Activated CD8-positive, alpha-beta T cell treated with anti-CD3 and anti-CD28 coated beads for 36 hours (primary cell): ENCODE measurements around the gene DDAH1. TPM values are rescaled to one million over a fixed set of nuclear protein-coding genes. Genes with fewer than 3 reads are reported as not detected.

Experiments
- ATAC-seq: fragments of 200-7000 bp; cut with Tn5 transposase; one replicate; pipeline ENCODE4 v1.10.0; 2021; ENCODE audit warnings: mild to moderate bottlenecking, moderate library complexity
- CTCF ChIA-PET: fragments of 350-600 bp; sonication (Branson Sonifier 250); formaldehyde crosslinking; loops from one replicate; lab custom pipeline; 2021; ENCODE audit warnings: antibody characterized with exemption; lab: Charles Lee
- POLR2A ChIA-PET: fragments of 350-600 bp; sonication (Branson Sonifier 250); formaldehyde crosslinking; loops from one replicate; lab custom pipeline; 2021; ENCODE audit warnings: antibody characterized with exemption; lab: Charles Lee
- DNase-seq: peaks from one replicate; pipeline ENCODE4 v3.0.0-alpha.2; 2020
- H3K27ac Mint-ChIP-seq: one replicate; pipeline ENCODE4 v1.8.0; 2021; ENCODE audit warnings: mild to moderate bottlenecking, mixed read lengths
- H3K27me3 Mint-ChIP-seq: one replicate; pipeline ENCODE4 v1.8.0; 2021; ENCODE audit warnings: mixed read lengths
- H3K36me3 Mint-ChIP-seq: one replicate; pipeline ENCODE4 v1.8.0; 2021; ENCODE audit warnings: low read depth, mixed read lengths
- H3K4me1 Mint-ChIP-seq: one replicate; pipeline ENCODE4 v1.8.0; 2021; ENCODE audit warnings: low read depth, mixed read lengths
- H3K4me3 Mint-ChIP-seq: one replicate; pipeline ENCODE4 v1.8.0; 2021; ENCODE audit warnings: mild to moderate bottlenecking, moderate library complexity, mixed read lengths
- H3K9me3 Mint-ChIP-seq: one replicate; pipeline ENCODE4 v1.8.0; 2021; ENCODE audit warnings: mixed read lengths
- CTCF ChIP-seq: fragments of 200-600 bp; IDR thresholded peaks from one replicate; pipeline ENCODE4 v1.8.0; 2022; ENCODE audit warnings: antibody characterized with exemption, mild to moderate bottlenecking
- intact Hi-C: fragments of 100-400 bp; cut with micrococcal nuclease; formaldehyde crosslinking; loops from one replicate; pipeline ENCODE4 v1.10.0; 2022
- total RNA-seq, 2 experiments: library from RNA; stranded (reverse); gene quantifications; one replicate each; pipeline ENCODE4 v1.2.3, GENCODE V29; 2021

Gene DDAH1
- total RNA-seq, 2 experiments from 2014 or later: 0.07 to 0.09 TPM

- ATAC-seq (no peak), DNase-seq (no peak)
- Mint-ChIP-seq H3K4me1 (no peaks in the 10 kb centered on the region), H3K36me3 (no peaks in the 10 kb centered on the region), H3K4me3 (no peak overlapping the region), H3K27ac (no peak overlapping the region), H3K9me3 (no peaks in the 10 kb centered on the region), H3K27me3 (peaks cover 14% of the 10 kb centered on the region)
- no peak for TF ChIP-seq CTCF
- POLR2A ChIA-PET: no interaction called here
- intact Hi-C loops: no loop called here
- CTCF ChIA-PET: no interaction called here
Observed at GRCh38 chr1:85481688-85482087, 16.7 kb upstream of the DDAH1 start.

GRCh38 chr1:85480566-85480965, 15.6 kb upstream of the DDAH1 start:
- CTCF ChIA-PET: no interaction called here
- H3K4me3 Mint-ChIP-seq: no peak overlapping the region
- POLR2A ChIA-PET: interaction anchor here (0.7 kb wide), 1 partner anchor 1045 kb away, joined by 3 read pairs; no protein-coding TSS in a partner anchor

GRCh38 chr1:85479491-85479890, 14.5 kb upstream of the DDAH1 start:
- H3K4me3 Mint-ChIP-seq: no peak overlapping the region
- no peak overlapping the region for H3K27ac Mint-ChIP-seq
- DNase-seq (no peak), ATAC-seq (no peak)
- no peak for TF ChIP-seq CTCF
- no peaks in the 10 kb centered on the region for H3K4me1 Mint-ChIP-seq
- peaks cover 8% of the 10 kb centered on the region for H3K27me3 Mint-ChIP-seq
- ChIA-PET CTCF (no interaction called here), POLR2A (no interaction called here)
- H3K9me3 Mint-ChIP-seq: no peaks in the 10 kb centered on the region
- no peaks in the 10 kb centered on the region for H3K36me3 Mint-ChIP-seq
- intact Hi-C loops: no loop called here

More at GRCh38 chr1:85480566-85480965, 15.6 kb upstream of the DDAH1 start:
- no peaks in the 10 kb centered on the region for H3K36me3 Mint-ChIP-seq
- no peak overlapping the region for H3K27ac Mint-ChIP-seq
- intact Hi-C loops: no loop called here
- no peaks in the 10 kb centered on the region for H3K9me3 Mint-ChIP-seq
- H3K4me1 Mint-ChIP-seq: no peaks in the 10 kb centered on the region
- no peak for ATAC-seq
- H3K27me3 Mint-ChIP-seq: peaks cover 10% of the 10 kb centered on the region
- no peak for DNase-seq
- no peak for TF ChIP-seq CTCF

- ChIA-PET CTCF (no interaction called here), POLR2A (no interaction called here)
- Mint-ChIP-seq H3K4me1 (no peaks in the 10 kb centered on the region), H3K36me3 (no peaks in the 10 kb centered on the region), H3K9me3 (no peaks in the 10 kb centered on the region), H3K4me3 (no peak overlapping the region), H3K27ac (no peak overlapping the region), H3K27me3 (peaks cover 16% of the 10 kb centered on the region)
- no peak for DNase-seq
- ATAC-seq: no peak
- intact Hi-C loops: no loop called here
- no peak for TF ChIP-seq CTCF
Observed at GRCh38 chr1:85478366-85478765, 13.4 kb upstream of the DDAH1 start.

GRCh38 chr1:85475055-85475454, 10.1 kb upstream of the DDAH1 start:
- H3K4me1 Mint-ChIP-seq: no peaks in the 10 kb centered on the region
- TF ChIP-seq CTCF: no peak
- H3K4me3 Mint-ChIP-seq: no peak overlapping the region
- no peaks in the 10 kb centered on the region for H3K9me3 Mint-ChIP-seq
- no peak for ATAC-seq
- ChIA-PET POLR2A (interaction anchor here (0.9 kb wide), 1 partner anchor 177 kb away, joined by 3 read pairs; no protein-coding TSS in a partner anchor), CTCF (no interaction called here)
- H3K27me3 Mint-ChIP-seq: peaks cover 20% of the 10 kb centered on the region
- H3K27ac Mint-ChIP-seq: no peak overlapping the region
- no peaks in the 10 kb centered on the region for H3K36me3 Mint-ChIP-seq
- DNase-seq: no peak
- intact Hi-C loops: no loop called here
